ENCODE data around the gene PPP1R17. TPM values are rescaled to one million over a fixed set of nuclear protein-coding genes. Genes with fewer than 3 reads are reported as not detected.

Gene PPP1R17
- total and polyA plus RNA-seq, 2 donors, result 0.14 to 0.27 TPM

DNA sequence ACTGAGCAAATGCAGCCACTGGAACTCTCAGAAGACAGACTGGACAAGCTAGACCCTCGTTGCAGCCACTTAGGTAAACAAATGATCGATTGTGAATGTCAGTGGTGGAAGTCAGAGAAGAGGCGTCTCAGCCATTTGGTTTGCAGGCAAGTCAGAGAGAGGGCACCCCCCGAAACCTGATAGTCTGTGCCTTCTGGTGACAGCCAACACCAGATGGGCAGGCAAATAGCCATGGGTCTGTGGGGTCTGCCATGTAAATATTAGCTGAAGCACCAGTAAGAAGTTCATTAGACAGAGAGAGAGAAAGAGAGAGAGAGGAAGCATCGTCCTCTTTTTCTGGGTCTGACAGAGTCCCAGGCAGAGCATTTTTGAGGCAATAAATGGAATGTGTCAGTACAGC is 5.4 kb downstream of the PPP1R17 start:
- no peak for DNase-seq (ENCODE audit: low read depth in 6 of 9, low spot score in 9 of 9)
- no peaks in the 10 kb centered on the region for H3K9me3 ChIP-seq (ENCODE audit: control insufficient read depth in 2 of 2, insufficient read depth in 1 of 2, low read length in 1 of 2)
- no peak overlapping the region for H3K27ac ChIP-seq (ENCODE audit: low read depth in 1 of 2, low read length in 1 of 2)
- 58% methylated on average over 5 of the region's 5 CpGs for WGBS
- no peaks in the 10 kb centered on the region for H3K4me1 ChIP-seq (ENCODE audit: control insufficient read depth in 2 of 2, insufficient read depth in 2 of 2, low read length in 2 of 2)
- no peak overlapping the region for H3K4me3 ChIP-seq (ENCODE audit: low read length in 2 of 2)
- no peaks in the 10 kb centered on the region for H3K36me3 ChIP-seq (ENCODE audit: control insufficient read depth in 2 of 2, insufficient read depth in 2 of 2, low read length in 1 of 2)
- no peaks in the 10 kb centered on the region for H3K27me3 ChIP-seq (ENCODE audit: control insufficient read depth in 2 of 2, insufficient read depth in 1 of 2, low read length in 1 of 2)

DNA sequence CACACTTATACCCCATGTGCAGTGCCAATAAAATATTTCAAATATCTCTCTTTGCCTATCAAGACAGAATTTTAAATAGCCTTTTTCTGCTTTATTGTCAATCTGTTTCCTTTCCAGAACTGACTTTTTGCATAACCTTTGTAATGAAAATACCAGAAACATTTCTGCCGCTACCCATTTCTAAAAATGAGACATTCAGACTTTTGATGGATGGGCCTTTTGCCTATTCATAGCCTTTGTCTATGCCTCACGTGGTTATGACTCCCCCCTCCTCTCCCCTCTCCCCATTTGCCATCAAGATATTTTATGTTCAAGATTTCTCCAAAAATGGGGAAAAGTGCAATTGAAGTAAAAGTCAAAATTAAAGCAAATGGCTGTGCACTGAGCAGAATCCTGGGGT is 5.9 kb downstream of the PPP1R17 start:
- H3K27me3 ChIP-seq (ENCODE audit: control insufficient read depth in 2 of 2, insufficient read depth in 1 of 2, low read length in 1 of 2), result no peaks in the 10 kb centered on the region
- H3K9me3 ChIP-seq (ENCODE audit: control insufficient read depth in 2 of 2, insufficient read depth in 1 of 2, low read length in 1 of 2), result no peaks in the 10 kb centered on the region
- no peaks in the 10 kb centered on the region for H3K36me3 ChIP-seq (ENCODE audit: control insufficient read depth in 2 of 2, insufficient read depth in 2 of 2, low read length in 1 of 2)
- no peak for DNase-seq (ENCODE audit: low read depth in 6 of 9, low spot score in 9 of 9)
- WGBS, result 68% methylated on average over 2 of the region's 2 CpGs
- H3K27ac ChIP-seq (ENCODE audit: low read depth in 1 of 2, low read length in 1 of 2), result no peak overlapping the region
- H3K4me3 ChIP-seq (ENCODE audit: low read length in 2 of 2), result no peak overlapping the region
- H3K4me1 ChIP-seq (ENCODE audit: control insufficient read depth in 2 of 2, insufficient read depth in 2 of 2, low read length in 2 of 2), result no peaks in the 10 kb centered on the region

DNA sequence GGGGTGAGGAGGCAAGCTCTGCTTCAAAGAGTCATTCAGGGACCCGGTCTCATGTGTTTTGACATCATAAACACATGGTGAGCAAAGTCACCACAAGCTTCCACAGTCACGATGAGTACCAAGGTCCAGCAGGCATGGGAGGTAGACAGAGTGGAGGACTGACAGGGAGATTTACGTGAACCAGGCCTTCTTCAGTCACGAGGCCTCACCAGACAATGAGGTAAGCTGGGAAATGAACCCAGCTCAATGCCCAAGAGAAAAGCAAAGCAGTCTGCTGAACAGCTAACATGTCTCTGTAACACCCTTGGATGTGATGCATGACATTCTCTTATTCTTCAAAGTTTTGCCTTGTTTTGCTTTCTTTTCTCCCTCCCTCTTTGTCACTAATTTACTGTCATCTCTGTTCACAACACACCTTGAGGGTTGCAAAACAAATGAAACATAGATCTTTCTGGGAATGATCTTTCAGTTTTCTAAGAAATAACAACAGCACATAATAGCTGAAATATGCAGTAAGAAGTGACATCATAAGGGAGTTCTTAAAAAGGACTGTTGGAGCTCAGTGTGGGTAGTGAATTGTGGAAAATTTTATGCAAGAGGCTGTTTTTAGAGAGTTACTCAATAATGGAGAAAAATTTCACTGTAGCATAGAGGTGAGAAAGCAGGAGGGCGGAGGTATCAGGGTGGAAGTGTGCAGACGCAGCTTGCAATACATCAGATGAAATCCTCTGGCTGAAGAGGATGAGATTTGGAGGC is 9.0 kb downstream of the PPP1R17 start:
- DNase-seq (ENCODE audit: low read depth in 6 of 9, low spot score in 9 of 9), result no peak
- H3K9me3 ChIP-seq (ENCODE audit: control insufficient read depth in 2 of 2, insufficient read depth in 1 of 2, low read length in 1 of 2), result no peaks in the 10 kb centered on the region
- WGBS, result 89% methylated on average over 6 of the region's 6 CpGs

DNA sequence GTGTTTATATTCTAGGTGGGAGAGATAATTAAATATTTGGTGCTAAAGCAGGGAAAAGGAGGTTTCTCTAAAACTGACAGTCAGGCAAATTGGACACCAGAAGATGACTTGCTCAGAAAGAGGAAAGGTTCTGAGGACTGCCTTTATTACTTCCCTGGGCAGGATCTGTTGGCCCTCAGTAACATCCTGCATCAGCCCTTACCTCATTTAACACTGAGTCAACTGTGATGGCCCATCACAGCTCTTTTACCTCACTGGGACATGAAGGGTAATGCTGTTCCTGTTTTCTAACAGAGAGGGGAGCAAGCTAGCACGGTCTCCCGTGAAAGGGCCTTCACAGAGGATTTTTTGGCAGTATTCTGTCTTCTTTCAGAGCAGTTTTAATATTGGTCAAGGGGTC is 12.0 kb downstream of the PPP1R17 start:
- WGBS, result 61% methylated on average over 2 of the region's 2 CpGs
- Histone ChIP-seq H3K36me3 (ENCODE audit: control insufficient read depth in 2 of 2, insufficient read depth in 2 of 2, low read length in 1 of 2) (no peaks in the 10 kb centered on the region), H3K4me3 (ENCODE audit: low read length in 2 of 2) (no peak overlapping the region), H3K9me3 (ENCODE audit: control insufficient read depth in 2 of 2, insufficient read depth in 1 of 2, low read length in 1 of 2) (no peaks in the 10 kb centered on the region), H3K4me1 (ENCODE audit: control insufficient read depth in 2 of 2, insufficient read depth in 2 of 2, low read length in 2 of 2) (no peaks in the 10 kb centered on the region), H3K27me3 (ENCODE audit: control insufficient read depth in 2 of 2, insufficient read depth in 1 of 2, low read length in 1 of 2) (no peaks in the 10 kb centered on the region), H3K27ac (ENCODE audit: low read depth in 1 of 2, low read length in 1 of 2) (no peak overlapping the region)
- no peak for DNase-seq (ENCODE audit: low read depth in 6 of 9, low spot score in 9 of 9)

More for the DNA sequence above, 9.0 kb downstream of the PPP1R17 start:
- H3K36me3 ChIP-seq (ENCODE audit: control insufficient read depth in 2 of 2, insufficient read depth in 2 of 2, low read length in 1 of 2), result no peaks in the 10 kb centered on the region
- H3K4me1 ChIP-seq (ENCODE audit: control insufficient read depth in 2 of 2, insufficient read depth in 2 of 2, low read length in 2 of 2), result no peaks in the 10 kb centered on the region
- H3K4me3 ChIP-seq (ENCODE audit: low read length in 2 of 2), result no peak overlapping the region
- no peaks in the 10 kb centered on the region for H3K27me3 ChIP-seq (ENCODE audit: control insufficient read depth in 2 of 2, insufficient read depth in 1 of 2, low read length in 1 of 2)
- no peak overlapping the region for H3K27ac ChIP-seq (ENCODE audit: low read depth in 1 of 2, low read length in 1 of 2)

DNA sequence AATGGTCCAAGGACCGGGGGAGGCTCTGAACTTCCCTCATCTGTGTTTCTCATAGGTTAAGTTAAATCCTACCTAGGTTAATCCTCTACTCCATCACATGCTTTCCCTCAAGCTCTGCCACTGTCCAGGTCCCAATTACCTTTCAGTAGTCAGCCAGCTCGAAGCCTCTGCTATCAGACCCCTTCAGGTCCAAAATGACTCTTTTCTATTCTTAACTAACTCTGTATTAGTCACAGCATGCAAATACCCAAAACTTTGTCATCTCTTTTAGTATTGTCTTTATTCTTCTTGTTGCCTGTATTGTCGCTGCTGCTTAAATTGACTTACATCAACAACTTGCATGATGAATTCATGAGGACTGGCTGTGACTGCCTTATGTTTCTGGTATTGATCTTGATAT is 15.3 kb downstream of the PPP1R17 start:
- Histone ChIP-seq H3K4me1 (ENCODE audit: control insufficient read depth in 2 of 2, insufficient read depth in 2 of 2, low read length in 2 of 2) (no peaks in the 10 kb centered on the region), H3K4me3 (ENCODE audit: low read length in 2 of 2) (no peak overlapping the region), H3K9me3 (ENCODE audit: control insufficient read depth in 2 of 2, insufficient read depth in 1 of 2, low read length in 1 of 2) (no peaks in the 10 kb centered on the region), H3K36me3 (ENCODE audit: control insufficient read depth in 2 of 2, insufficient read depth in 2 of 2, low read length in 1 of 2) (no peaks in the 10 kb centered on the region), H3K27me3 (ENCODE audit: control insufficient read depth in 2 of 2, insufficient read depth in 1 of 2, low read length in 1 of 2) (no peaks in the 10 kb centered on the region), H3K27ac (ENCODE audit: low read depth in 1 of 2, low read length in 1 of 2) (no peak overlapping the region)
- WGBS, result 90% methylated on average over 3 of the region's 3 CpGs
- no peak for DNase-seq (ENCODE audit: low read depth in 6 of 9, low spot score in 9 of 9)

DNA sequence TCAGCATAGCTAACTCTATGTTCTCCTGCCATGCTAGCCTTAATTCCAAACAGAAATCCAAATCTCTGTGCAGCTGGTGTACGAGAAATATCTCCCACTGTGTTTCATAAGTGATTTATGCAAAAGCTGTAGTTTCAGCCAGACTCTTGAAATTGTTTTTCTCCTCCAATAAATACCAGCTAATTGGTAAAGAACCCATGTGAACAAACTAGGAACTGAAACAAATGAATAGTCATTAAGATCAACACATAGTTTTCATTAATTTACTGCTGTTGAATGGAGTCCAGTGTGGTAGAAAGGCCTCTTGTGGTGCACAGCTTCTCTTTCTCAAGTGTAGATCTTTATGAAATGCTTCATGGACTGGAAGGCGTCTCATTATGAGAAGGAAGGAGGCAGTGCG is 18.4 kb downstream of the PPP1R17 start:
- WGBS, result 92% methylated on average over 3 of the region's 3 CpGs
- no peaks in the 10 kb centered on the region for H3K4me1 ChIP-seq (ENCODE audit: control insufficient read depth in 2 of 2, insufficient read depth in 2 of 2, low read length in 2 of 2)
- no peak overlapping the region for H3K4me3 ChIP-seq (ENCODE audit: low read length in 2 of 2)
- no peaks in the 10 kb centered on the region for H3K36me3 ChIP-seq (ENCODE audit: control insufficient read depth in 2 of 2, insufficient read depth in 2 of 2, low read length in 1 of 2)
- no peaks in the 10 kb centered on the region for H3K9me3 ChIP-seq (ENCODE audit: control insufficient read depth in 2 of 2, insufficient read depth in 1 of 2, low read length in 1 of 2)
- H3K27ac ChIP-seq (ENCODE audit: low read depth in 1 of 2, low read length in 1 of 2), result no peak overlapping the region
- DNase-seq (ENCODE audit: low read depth in 6 of 9, low spot score in 9 of 9), result no peak
- H3K27me3 ChIP-seq (ENCODE audit: control insufficient read depth in 2 of 2, insufficient read depth in 1 of 2, low read length in 1 of 2), result no peaks in the 10 kb centered on the region

DNA sequence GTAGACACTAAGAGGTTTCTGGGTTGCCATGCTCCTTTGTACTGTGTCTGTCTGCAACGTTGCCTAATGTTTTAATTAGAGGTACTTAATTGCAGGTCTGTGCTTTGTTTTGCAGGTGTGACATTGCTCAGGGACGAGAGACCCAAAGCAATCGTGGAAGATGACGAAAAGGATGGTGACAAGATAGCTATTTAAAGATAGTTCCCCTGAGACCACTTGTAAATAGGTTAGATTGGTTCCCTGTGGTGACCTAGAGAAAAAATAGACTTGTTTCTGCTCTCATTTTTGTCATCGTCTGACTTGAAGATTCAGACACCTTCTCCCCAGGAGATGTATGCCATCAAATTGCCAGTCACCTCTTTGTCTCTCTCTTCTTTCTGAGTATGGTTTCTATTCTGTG is 20.1 kb downstream of the PPP1R17 start:
- Histone ChIP-seq H3K27ac (ENCODE audit: low read depth in 1 of 2, low read length in 1 of 2) (no peak overlapping the region), H3K4me1 (ENCODE audit: control insufficient read depth in 2 of 2, insufficient read depth in 2 of 2, low read length in 2 of 2) (no peaks in the 10 kb centered on the region), H3K36me3 (ENCODE audit: control insufficient read depth in 2 of 2, insufficient read depth in 2 of 2, low read length in 1 of 2) (no peaks in the 10 kb centered on the region), H3K27me3 (ENCODE audit: control insufficient read depth in 2 of 2, insufficient read depth in 1 of 2, low read length in 1 of 2) (no peaks in the 10 kb centered on the region), H3K4me3 (ENCODE audit: low read length in 2 of 2) (no peak overlapping the region), H3K9me3 (ENCODE audit: control insufficient read depth in 2 of 2, insufficient read depth in 1 of 2, low read length in 1 of 2) (no peaks in the 10 kb centered on the region)
- no peak for DNase-seq (ENCODE audit: low read depth in 6 of 9, low spot score in 9 of 9)
- WGBS, result 50% methylated on average over 5 of the region's 5 CpGs

DNA sequence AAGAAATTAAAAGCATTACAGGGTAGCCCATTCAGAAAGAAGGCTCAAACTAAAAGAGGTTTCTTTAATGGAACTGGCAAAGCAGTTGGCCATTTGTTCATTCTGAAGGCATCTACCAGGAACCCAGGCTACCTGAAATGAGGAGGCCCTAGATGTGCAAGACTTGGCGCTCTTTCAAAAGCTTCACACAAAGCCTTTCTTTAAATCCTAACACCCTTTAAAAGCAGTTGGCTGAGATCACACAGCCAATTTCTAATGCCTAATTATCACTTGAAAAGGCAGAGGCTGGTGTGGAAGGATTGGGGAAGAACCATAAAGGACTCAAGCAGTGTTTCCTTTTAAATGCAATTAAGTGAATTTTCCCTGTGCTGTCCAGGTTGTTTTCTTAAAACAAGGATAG is 23.2 kb downstream of the PPP1R17 start:
- H3K4me1 ChIP-seq (ENCODE audit: control insufficient read depth in 2 of 2, insufficient read depth in 2 of 2, low read length in 2 of 2), result no peaks in the 10 kb centered on the region
- no peak overlapping the region for H3K4me3 ChIP-seq (ENCODE audit: low read length in 2 of 2)
- no peaks in the 10 kb centered on the region for H3K27me3 ChIP-seq (ENCODE audit: control insufficient read depth in 2 of 2, insufficient read depth in 1 of 2, low read length in 1 of 2)
- no peak overlapping the region for H3K27ac ChIP-seq (ENCODE audit: low read depth in 1 of 2, low read length in 1 of 2)
- H3K36me3 ChIP-seq (ENCODE audit: control insufficient read depth in 2 of 2, insufficient read depth in 2 of 2, low read length in 1 of 2), result no peaks in the 10 kb centered on the region
- no peak for DNase-seq (ENCODE audit: low read depth in 6 of 9, low spot score in 9 of 9)
- no peaks in the 10 kb centered on the region for H3K9me3 ChIP-seq (ENCODE audit: control insufficient read depth in 2 of 2, insufficient read depth in 1 of 2, low read length in 1 of 2)
- 70% methylated on average over 1 of the region's 1 CpG for whole genome bisulfite sequencing

DNA sequence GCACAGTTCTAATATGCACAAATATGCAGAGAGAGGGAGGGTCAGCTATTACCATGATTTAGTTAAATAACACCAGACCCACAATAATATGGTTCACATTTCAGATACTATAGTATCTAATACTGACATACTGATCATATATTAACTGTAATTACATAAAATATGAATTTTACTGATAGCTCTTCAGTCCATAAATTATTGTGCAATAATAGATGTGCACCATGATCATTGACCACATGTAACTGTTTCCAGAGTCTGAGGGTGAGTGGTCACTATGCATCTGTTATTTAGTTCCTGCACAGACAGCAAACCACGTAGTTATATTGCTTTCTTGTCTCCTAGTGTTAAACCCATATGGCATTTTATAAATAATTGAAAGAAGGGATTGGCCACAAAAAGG is 29.3 kb downstream of the PPP1R17 start:
- Histone ChIP-seq H3K27ac (ENCODE audit: low read depth in 1 of 2, low read length in 1 of 2) (no peak overlapping the region), H3K9me3 (ENCODE audit: control insufficient read depth in 2 of 2, insufficient read depth in 1 of 2, low read length in 1 of 2) (no peaks in the 10 kb centered on the region), H3K27me3 (ENCODE audit: control insufficient read depth in 2 of 2, insufficient read depth in 1 of 2, low read length in 1 of 2) (no peaks in the 10 kb centered on the region), H3K4me1 (ENCODE audit: control insufficient read depth in 2 of 2, insufficient read depth in 2 of 2, low read length in 2 of 2) (no peaks in the 10 kb centered on the region), H3K4me3 (ENCODE audit: low read length in 2 of 2) (no peak overlapping the region), H3K36me3 (ENCODE audit: control insufficient read depth in 2 of 2, insufficient read depth in 2 of 2, low read length in 1 of 2) (no peaks in the 10 kb centered on the region)
- DNase-seq (ENCODE audit: low read depth in 6 of 9, low spot score in 9 of 9), result no peak
- WGBS, result 64% methylated on average over 1 of the region's 1 CpG

Measured in thymus (tissue), 11 donors.